GM19043 (cell line): ENCODE measurements around the gene ATG101.
"Not testable (repeated sequence)": the region's sequence is repeated elsewhere in the genome, so short reads cannot be mapped to it uniquely, and the experiment has no call there.

Experiments
- ATAC-seq: cut with Tn5 transposase; IDR thresholded peaks from one replicate; pipeline ENCODE4 v1.9.1; 2021; ENCODE audit warnings: low read depth; ENCODE audit not compliant: unreplicated experiment

Gene ATG101

DNA sequence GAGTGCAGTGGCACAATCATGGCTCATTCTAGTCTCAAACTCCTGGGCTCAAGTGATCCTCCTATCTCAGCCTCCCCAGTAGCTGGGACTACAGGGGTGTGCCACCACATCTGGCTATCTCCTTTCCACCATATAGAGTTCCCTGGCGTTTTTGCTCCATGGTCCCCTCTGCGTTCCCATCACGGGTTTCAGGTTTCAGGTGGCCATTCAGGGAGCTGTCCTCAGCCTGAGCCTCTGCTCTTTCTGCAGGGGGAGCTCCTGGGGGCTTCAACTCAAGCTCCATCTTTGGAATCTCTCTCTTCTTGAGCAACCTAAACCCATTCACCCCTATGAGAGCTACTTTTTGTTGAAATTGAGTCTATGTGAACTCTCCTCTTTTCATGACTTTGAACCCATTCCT, 21.3 kb downstream of the ATG101 start:
- ATAC-seq: no peak

DNA sequence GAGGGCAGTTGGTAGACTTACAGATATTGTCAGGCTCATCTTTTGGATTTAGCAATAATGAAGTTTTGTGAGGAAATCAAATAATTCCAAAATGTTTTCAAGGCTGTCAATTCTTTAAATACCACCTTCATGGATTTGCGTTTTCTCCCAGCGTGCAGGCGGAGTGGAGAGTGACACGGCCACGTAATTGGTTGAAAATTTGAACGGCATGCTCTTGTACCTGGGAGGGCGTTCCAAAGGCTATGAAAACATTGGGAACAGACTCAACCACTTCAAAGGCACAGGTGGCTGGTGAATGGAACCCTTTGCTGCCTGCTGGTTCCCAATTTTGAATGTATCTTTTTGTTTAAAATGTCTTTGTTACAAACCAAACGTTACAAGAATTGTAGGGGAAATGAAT, 22.1 kb downstream of the ATG101 start:
- ATAC-seq: no peak

DNA sequence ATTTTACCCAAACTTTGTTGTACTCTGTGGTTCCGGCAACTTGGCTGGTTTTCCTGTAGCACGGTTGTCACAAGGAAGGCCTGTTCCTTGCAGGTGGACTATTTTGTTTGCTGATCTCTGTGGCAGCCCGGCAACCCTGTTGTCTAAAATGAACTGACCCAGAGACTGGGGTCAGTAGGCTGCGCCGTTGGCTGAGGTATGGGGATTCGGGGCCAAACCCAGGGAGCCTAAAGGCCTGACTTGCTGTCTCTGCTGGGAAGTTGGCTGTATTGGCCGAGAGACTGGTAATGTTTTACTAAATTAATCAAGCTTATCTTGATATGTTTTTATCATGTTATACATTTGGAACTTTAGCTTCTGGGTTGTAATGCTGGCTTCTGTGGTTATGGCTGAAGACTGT, 23.6 kb downstream of the ATG101 start:
- no peak for ATAC-seq

DNA sequence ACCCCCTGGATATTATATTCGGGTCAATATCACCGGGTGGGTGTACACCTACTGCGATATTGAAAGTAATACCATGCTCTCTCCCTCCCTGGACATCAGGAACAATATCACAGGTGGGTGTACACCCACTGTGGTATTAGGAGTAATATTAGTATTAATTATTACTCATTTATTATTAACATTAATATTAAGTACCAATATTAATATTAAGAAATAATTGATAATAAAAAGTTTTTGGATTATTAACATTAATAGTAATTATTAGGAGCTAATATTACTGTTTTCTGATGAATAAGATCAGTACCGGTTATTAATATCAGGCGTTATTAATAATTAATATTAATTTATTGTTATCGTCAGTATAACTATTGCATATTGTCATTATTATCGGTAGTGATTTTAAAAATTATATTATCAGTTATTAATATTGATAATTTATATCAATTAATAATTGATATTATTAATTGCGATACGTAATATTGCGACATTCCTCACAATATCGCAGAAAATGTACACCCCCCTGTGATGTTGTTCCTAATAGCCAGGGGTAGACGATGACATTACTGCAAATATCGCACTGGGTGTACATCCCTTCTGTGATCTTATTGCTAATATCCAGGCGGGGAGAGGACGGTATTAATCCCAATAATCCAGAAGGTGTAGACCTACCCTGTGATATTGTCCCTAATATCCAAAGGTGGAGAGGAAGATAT, 26.7 kb downstream of the ATG101 start:
- ATAC-seq: no peak

DNA sequence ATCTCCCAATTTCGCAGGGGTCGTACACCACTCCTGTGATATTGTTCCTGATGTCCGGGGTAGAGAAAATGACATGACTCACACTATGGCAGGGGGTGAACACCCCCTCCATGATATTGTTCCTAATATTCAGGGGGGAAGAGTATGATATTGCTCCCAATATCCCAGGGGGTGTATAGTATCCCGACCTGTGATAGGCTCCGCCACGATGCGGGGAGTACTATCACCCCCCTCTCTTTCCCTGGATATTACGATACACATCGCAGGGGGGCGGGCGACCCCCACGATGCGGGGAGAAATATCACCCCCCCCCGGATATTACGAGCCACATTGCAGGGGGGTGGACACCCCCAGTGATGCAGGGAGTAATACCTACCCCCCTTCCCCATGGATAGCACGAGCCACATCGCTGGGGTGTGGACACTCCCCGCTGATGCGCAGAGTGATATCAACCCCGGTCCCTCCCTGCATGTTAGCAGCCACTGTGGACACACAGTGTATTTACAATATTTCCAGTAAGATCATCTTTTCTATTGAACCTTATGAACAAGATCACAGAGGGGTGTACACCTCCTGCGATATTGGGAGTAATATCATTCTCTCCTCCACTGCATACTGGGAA, 27.4 kb downstream of the ATG101 start:
- no peak for ATAC-seq

DNA sequence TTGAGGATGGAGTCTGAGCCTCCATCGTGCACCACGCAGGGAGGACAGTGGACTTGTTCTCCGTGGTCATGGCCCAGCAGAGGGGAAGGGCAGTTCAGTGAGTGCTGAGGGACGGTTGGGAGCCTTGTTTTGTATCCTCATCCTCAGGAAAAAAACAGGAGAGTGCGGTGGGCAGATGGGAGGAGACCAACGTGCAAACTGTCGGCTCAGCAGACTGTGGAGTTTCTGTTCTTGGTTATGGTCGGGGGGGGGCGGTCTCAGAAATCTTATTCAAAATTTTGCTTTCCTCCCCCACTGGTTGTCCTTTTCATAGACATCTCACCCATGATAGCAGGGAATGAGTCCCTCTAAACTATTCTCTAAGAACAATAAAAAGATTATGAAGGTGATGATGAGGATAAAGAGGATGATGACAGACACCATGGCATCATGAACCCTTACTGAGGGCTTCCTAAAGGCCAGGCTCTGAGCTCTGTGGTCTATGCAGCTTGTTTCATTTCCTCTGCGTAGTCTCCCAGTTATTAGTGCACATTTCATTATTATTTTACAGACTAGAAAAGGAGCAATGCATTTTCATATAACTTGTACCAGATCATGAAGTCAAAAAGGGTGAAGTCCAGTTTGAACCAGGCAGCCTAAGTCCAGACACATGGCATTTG, 34.8 kb downstream of the ATG101 start:
- not testable (repeated sequence) for ATAC-seq

DNA sequence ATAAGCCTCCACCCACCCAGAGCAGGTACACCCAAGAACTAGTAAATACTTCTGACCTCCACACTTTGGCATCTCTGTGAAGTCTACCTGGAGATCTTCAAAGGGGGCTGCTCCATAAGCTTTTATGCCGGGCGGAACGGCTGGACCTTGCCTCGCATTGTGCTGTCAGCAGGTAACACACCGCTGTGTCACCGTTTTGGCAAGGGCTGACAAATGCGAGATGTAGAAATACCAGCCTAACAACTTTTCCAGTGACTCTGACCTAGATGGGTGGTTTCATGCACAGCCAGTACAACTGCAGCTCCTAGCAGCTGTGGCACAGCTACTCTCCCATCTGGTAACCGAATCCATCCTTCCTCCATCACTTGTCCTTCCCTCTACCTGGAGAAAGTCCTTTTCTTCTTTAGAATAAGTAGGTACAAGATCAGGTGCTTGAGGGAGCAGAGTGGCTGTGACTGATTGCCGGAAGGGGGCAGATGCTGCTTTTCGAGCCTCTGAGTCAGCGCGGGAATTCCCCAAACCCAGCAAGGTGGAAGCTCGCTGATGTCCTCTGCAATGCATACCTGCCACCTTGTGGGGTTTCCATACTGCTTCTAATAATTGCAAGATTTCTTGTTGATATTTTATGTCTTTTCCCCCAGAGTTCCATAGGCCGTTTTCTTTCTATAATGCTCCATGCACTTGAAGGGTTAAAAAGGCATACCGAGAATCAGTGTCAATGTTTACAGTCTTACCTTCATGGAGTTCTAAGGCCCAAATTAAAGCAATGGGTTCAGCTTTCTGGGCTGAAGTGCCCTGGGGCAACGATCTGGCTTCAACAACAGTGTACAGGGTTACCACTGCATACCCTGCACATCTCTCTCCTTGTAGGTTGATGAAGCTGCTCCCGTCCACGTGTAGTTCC, 46.7 kb downstream of the ATG101 start:
- ATAC-seq: not testable (repeated sequence)

DNA sequence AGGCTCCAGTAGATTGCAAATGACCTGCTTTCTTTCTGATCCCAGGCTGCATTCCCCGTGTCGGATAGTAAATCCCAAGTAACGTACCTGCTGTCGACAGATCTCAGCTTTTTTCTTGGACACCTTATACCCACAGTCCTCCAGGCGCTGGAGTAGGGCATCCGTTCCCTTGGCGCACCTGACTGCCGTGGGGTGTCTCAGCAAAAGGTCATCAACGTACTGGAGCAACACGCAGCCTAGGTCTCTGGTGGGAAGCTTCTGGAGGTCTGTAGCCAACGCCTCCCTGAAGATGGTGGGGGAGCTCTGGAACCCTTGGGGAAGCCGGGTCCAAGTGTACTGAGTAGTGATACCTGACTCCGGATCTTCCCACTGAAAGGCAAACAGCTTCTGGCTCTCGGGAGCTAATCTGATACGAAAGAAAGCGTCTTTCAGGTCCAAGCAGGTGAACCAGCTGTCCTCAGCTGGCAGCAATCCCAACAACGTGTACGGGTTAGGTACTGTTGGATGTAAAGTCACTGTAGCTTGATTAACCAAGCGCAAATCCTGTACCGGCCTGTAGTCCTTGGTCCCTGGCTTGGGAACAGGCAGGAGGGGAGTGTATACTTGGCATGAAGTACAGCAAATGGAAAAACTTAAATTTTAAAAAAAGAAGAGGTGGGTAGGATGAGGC, 48.2 kb downstream of the ATG101 start:
- peak; percentile 26 for ATAC-seq

DNA sequence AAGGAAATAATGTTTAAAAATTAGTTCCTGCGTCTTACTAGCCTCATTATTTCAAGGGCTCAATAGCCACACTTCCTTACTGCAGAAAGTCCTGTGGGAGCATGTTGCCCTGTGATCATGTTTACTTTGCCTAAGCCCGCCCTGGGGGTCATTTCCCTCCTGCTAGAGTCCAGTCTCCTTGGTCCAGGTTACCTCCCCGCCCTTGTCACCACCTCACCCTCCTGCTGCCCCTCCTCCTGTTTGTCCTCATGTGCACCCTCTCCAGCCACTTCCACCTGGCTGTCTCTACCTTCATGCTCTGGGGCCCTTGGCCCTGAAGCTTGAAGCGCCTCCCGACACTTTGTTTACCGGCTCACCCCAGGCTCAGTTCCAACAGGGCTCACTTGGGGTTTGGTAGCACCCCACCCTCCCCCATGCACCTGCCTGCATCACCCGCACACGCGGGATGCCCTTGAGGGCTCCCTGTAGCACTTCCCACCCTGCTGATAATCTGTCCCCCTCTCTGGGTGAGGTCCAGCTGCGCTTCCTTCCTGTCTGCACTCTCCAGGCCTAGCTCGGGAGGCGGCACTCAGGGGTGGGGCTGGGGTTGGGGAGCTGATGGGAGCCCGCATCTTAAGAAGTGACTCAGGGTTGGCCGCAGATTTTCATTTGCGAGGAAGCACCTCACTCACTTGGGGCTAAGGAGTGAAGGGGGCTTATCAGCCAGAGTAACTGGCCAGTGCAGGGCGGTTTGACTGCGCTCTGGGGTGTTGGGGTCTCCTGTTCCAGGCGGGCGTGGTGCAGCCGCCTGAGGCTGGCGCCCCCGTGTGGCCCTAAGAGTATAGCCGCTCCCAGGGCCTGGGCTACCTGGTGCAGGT, 49.8 kb downstream of the ATG101 start:
- no peak for ATAC-seq

DNA sequence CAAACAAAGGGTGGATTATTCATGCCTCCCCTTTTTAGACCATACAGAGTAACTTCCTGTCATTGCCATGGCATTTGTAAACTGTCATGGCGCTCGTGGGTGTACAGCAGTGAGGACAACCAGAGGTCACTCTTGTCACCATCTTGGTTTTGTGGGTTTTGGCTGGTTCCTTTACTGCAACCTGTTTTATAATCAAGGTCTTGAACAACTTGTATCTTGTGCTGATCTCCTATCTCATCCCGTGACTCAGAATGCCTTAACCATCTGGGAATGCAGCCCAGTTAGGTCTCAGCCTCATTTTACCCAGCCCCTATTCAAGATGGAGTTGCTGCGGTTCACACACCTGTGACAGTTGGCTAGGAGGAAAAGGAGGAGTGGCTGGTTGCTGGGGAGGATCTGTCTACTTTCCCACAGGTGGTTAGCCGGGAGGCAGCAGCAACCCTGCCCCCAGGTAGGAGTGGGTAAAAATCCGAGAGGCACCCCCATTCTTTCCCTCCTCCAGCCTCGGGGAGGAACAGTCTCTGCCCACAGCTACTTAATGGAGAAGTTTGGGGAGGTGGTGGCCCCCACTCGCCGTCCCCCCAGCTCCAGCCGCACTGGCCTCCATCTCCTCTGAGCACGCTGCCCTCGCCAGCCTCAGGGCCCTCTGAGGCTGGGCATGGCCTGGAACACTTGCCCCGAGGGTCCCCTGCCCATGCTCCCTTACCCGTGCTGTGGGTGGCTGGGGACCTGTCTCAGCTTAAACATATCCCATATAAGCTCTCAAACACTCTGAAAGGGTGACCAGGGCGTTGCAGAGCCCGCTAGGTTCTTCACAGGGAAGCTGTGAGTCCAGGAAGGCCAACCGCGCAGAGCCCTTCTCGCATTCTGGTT, 51.4 kb downstream of the ATG101 start:
- ATAC-seq: no peak

DNA sequence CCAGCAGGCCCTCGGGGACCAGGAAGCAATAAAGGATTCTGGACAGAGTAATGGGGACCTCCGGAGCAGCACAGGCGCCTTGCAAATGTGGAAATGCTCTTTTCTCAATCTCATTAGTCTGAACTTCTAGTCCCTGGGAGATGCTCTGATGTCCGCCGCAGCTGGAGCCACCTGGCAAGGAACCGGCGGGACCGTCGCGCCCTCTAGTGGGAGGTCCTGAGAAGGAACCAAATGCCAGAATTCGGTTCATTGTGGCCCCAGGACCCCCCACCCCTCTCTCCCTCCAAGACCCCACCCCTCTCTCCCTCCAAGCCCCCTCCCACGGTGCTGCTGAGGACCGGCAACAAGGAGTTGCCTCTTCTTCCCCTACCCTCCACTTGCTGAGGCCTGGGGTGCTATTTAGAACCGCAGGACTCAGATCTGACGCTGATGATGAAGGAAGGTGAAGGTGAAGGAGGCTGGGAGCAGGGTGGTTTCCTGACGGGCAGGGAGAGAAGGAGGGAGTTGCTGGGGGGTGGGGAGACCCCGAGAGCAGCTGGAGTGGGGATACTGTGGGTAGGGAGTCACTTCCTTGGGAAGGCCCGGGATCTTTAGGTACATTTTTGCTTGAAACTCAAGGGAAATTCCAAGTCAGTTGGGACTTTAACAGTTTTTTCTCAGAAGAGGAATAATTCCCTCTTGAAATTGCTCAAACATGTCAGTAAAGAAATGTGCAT, 52.2 kb downstream of the ATG101 start:
- no peak for ATAC-seq

DNA sequence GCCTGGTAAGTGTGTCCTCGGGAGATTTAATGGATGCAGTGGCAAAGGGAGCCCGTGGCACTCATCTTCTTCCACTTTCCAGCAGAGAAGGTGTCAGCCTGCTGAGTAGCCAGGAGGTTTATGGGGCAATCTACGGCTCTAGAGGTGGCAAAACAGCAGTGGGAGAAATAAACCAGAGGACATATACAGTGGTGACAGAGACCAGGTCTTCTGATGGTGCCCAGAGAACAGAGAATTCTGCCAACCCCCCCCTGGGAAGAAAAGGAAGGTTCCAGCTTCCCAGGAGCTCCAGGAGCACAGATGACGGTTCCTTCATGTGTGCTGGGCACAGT, 52.7 kb downstream of the ATG101 start:
- no peak for ATAC-seq

DNA sequence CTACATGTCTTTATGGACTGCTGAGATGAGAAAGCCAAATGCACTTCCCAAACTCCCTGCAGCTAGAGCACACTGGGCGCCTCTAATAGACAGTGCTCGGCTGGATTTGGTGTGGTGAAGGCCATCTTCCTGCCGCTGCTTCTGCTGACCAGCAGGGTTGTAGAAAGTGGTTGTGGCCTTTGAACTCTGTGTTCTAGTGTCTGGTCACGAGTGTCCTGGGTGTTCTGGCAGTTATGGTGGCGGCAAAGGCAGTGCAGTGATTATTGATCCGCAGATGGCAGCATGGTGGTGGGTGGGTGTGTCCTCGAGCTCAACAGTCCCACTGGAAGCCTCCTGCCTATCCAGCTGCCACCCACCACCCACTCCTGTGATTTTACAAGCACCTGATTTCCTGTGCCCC, 53.1 kb downstream of the ATG101 start:
- no peak for ATAC-seq

DNA sequence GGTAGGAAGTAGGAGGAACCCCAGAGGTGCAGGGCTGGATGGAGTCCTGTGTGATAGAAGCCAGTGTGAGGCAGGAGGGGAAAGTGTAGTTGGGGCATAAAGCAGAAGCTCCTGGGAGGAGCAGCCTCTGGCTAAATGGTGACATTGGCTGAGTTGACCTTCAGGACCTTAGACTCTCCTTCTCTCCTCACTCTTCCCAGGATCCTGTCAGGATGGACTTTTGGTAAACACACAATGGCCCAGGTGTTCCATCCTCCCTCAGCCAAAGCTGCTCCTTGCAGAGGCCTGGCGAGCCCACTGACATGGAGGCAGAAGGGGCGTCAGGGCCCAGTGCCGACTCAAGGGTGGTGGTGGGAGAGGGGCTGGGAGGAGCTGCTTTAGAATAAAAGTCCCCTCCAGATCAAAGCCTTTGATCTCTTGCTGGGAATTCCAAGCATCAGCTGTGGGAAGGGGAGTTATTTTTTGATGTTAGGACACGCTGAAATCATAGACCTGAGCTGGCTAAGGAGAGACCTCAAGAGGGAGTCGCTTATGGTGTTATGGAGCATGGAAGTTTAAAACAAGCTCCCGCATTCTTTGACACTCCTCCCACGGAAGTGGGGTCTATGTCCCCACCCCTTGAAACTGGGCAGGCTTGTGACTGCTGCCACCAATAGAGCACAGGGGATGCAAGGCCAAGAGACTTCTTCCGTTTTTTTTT, 53.9 kb downstream of the ATG101 start:
- no peak for ATAC-seq

DNA sequence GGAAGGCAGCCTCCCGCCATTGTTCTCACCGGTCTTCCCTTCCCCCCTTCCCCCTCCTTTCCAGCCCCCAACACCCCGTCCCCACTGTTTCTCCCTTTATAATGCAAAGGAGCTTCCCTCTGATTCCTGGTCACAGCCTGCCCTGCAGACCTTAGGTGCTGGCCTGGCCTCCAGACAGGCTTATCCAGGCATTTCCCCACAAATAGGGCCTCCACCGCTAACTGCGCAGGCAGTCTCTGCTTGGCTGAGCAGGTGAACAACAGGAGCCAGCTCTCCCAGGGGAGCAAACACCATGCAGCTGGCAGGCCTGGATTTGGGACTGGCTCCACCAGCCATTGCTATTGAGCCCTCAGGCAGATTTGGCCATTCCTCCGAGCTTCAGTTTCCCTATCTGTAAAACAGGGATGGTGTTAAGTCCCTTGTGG, 55.7 kb downstream of the ATG101 start:
- no peak for ATAC-seq

DNA sequence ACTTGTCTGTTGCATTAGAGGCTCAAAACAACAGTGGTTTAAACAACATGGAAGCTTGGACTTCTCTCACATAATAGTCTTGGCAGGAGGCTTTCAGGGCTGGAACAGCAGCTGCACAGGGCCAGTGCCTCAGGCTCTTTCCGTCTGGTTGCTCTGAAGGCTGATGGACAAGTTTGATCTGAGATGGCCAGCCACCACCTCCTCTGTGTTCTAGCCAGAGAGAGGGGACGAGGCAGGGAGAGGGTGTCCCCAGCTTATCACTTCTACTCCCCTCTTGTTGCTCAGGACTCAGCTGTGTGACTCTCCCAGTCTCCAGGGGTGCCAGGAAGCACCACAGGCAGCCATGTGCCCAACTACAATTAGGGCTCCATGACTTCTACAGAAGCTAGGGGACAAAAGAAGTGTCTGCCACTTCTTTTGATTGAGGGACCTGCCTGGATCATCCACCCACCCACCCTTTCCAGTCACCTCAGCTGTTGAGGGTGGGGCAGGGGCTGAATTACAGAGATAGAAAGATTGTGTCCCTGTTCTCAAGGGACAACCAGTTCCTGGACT, 56.3 kb downstream of the ATG101 start:
- no peak for ATAC-seq
